H1 (cell line): ENCODE results near the gene CELF2. TPM values are rescaled to one million over a fixed set of nuclear protein-coding genes. Genes with fewer than 3 reads are reported as not detected.

Experiments
- CTCF ChIA-PET: fragments of 300-600 bp; sonication (Branson Sonifier 250); formaldehyde crosslinking; loops from one replicate; lab custom pipeline; 2021; ENCODE audit not compliant: partially characterized antibody; lab: Charles Lee
- POLR2A ChIA-PET: fragments of 300-600 bp; sonication (Branson Sonifier 250); formaldehyde crosslinking; loops from one replicate; lab custom pipeline; 2021; ENCODE audit warnings: inconsistent platforms; ENCODE audit not compliant: partially characterized antibody; lab: Charles Lee
- DNase-seq, 2 experiments: peaks; one replicate each; pipeline versions ENCODE4 v3.0.0 to v3.0.0-alpha.2; 2010 to 2022; ENCODE audit warnings: low spot score in 2 of 2, low read depth in 1 of 2, mixed read lengths in 1 of 2
- FAIRE-seq: peaks from 2 replicates; lab custom pipeline; 2011; peaks lifted over from hg19 to GRCh38; lab: Jason Lieb, UNC
- H2AFZ ChIP-seq: 2 replicates; pipeline ENCODE4 v1.8.1; 2012; ENCODE audit warnings: low read length, inconsistent platforms
- H2AK5ac ChIP-seq: 2 replicates; pipeline ENCODE4 v1.6.1; 2013; ENCODE audit warnings: low read depth, low read length
- H2BK120ac ChIP-seq: replicated peaks from 2 replicates; pipeline ENCODE3; 2013; ENCODE audit warnings: low read depth, low read length, inconsistent platforms
- H2BK12ac ChIP-seq: 2 replicates; pipeline ENCODE4 v1.6.1; 2013; ENCODE audit warnings: low read depth, low read length
- H2BK15ac ChIP-seq: 2 replicates; pipeline ENCODE4 v1.6.1; 2013; ENCODE audit warnings: low read length
- H2BK20ac ChIP-seq: 2 replicates; pipeline ENCODE4 v1.6.1; 2013; ENCODE audit warnings: low read length
- H2BK5ac ChIP-seq: 2 replicates; pipeline ENCODE4 v1.6.1; 2013; ENCODE audit warnings: low read depth, low read length
- H3K14ac ChIP-seq: 2 replicates; pipeline ENCODE4 v1.6.1; 2013; ENCODE audit warnings: inconsistent platforms; ENCODE audit not compliant: insufficient read length
- H3K18ac ChIP-seq: 2 replicates; pipeline ENCODE4 v1.6.1; 2013; ENCODE audit warnings: low read length; ENCODE audit errors: extremely low read depth
- H3K23ac ChIP-seq: 2 replicates; pipeline ENCODE4 v1.6.1; 2013; ENCODE audit warnings: inconsistent platforms; ENCODE audit not compliant: insufficient read length
- H3K23me2 ChIP-seq: 2 replicates; pipeline ENCODE4 v1.6.1; 2013; ENCODE audit warnings: low read depth, low read length
- H3K27ac ChIP-seq: 2 replicates; pipeline ENCODE4 v1.6.1; 2011; ENCODE audit warnings: low read depth, low read length, inconsistent platforms
- H3K27me3 ChIP-seq, 4 experiments: replicated peaks in 1 of 4; 1 replicate in 1 of 4; 2 replicates in 3 of 4; pipeline versions ENCODE4 v1.6.1 to v1.8.1; 2011 to 2013; ENCODE audit warnings: low read length in 3 of 4, mild to moderate bottlenecking in 3 of 4, inconsistent platforms in 2 of 4, mixed read lengths in 2 of 4, moderate library complexity in 1 of 4; ENCODE audit not compliant: control insufficient read depth in 3 of 4, insufficient read depth in 3 of 4; ENCODE audit errors: extremely low read depth in 1 of 4
- H3K36me3 ChIP-seq, 4 experiments: 2 replicates each; pipeline versions ENCODE4 v1.6.1 to v1.8.1; 2011 to 2013; ENCODE audit warnings: mild to moderate bottlenecking in 4 of 4, low read length in 3 of 4, moderate library complexity in 2 of 4, control low read depth in 1 of 4, inconsistent platforms in 1 of 4; ENCODE audit not compliant: insufficient read depth in 4 of 4, control insufficient read depth in 2 of 4
- H3K4ac ChIP-seq: replicated peaks from 2 replicates; pipeline ENCODE3; 2013; ENCODE audit warnings: low read length, low read depth, mixed read lengths, inconsistent platforms; ENCODE audit not compliant: insufficient read length
- H3K4me1 ChIP-seq, 4 experiments: replicated peaks in 1 of 4; 1 replicate in 1 of 4; 2 replicates in 3 of 4; pipeline versions ENCODE4 v1.6.1 to v1.8.1; 2011 to 2013; ENCODE audit warnings: low read length in 3 of 4, inconsistent platforms in 2 of 4, mixed read lengths in 1 of 4; ENCODE audit not compliant: insufficient read depth in 4 of 4, control insufficient read depth in 3 of 4
- H3K4me2 ChIP-seq, 2 experiments: 2 replicates each; pipeline versions ENCODE4 v1.6.1 to v1.8.1; 2011 to 2013; ENCODE audit warnings: low read depth in 2 of 2, low read length in 2 of 2, control low read depth in 1 of 2, inconsistent platforms in 1 of 2, mild to moderate bottlenecking in 1 of 2; ENCODE audit not compliant: insufficient read depth in 1 of 2
- H3K4me3 ChIP-seq, 4 experiments: fragments of 200-600, 300-600 bp in 1 of 4; sonication (generic), shearing (Covaris generic), sonication (Bioruptor Twin) in 1 of 4; 2 replicates each; pipeline versions ENCODE4 v1.5.1 to v1.8.1; 2011 to 2016; ENCODE audit warnings: low read length in 4 of 4, low read depth in 3 of 4, control low read depth in 2 of 4, inconsistent platforms in 2 of 4, mild to moderate bottlenecking in 2 of 4, mixed read lengths in 1 of 4, moderate library complexity in 1 of 4; ENCODE audit not compliant: insufficient read depth in 2 of 4; ENCODE audit errors: extremely low read depth in 1 of 4
- H3K56ac ChIP-seq: replicated peaks from 2 replicates; pipeline ENCODE3; 2013; ENCODE audit warnings: low read depth, mild to moderate bottlenecking, mixed read lengths, low read length, inconsistent platforms; ENCODE audit not compliant: insufficient read length
- H3K79me1 ChIP-seq: 2 replicates; pipeline ENCODE4 v1.6.1; 2013; ENCODE audit warnings: low read depth, low read length, control low read depth
- H3K79me2 ChIP-seq, 2 experiments: 2 replicates each; pipeline versions ENCODE4 v1.6.1 to v1.8.1; 2012 to 2013; ENCODE audit warnings: low read length in 2 of 2, mild to moderate bottlenecking in 2 of 2, inconsistent platforms in 1 of 2; ENCODE audit not compliant: insufficient read depth in 2 of 2, control insufficient read depth in 1 of 2
- H3K9ac ChIP-seq, 4 experiments: replicated peaks in 1 of 4; 1 replicate in 1 of 4; 2 replicates in 3 of 4; pipeline versions ENCODE4 v1.6.1 to v1.8.1; 2011 to 2013; ENCODE audit warnings: low read depth in 3 of 4, low read length in 3 of 4, control low read depth in 2 of 4, mild to moderate bottlenecking in 2 of 4, moderate library complexity in 2 of 4, inconsistent platforms in 1 of 4; ENCODE audit errors: extremely low read depth in 1 of 4
- H3K9me3 ChIP-seq, 2 experiments: 2 replicates each; pipeline versions ENCODE4 v1.6.1 to v1.8.1; 2012 to 2013; ENCODE audit warnings: mild to moderate bottlenecking in 2 of 2, moderate library complexity in 2 of 2, control low read depth in 1 of 2, inconsistent platforms in 1 of 2, low read depth in 1 of 2, low read length in 1 of 2, mixed read lengths in 1 of 2; ENCODE audit not compliant: insufficient read depth in 2 of 2
- H4K20me1 ChIP-seq, 2 experiments: replicated peaks in 1 of 2; 2 replicates each; pipeline versions ENCODE3 to v1.8.1; 2011 to 2013; ENCODE audit warnings: inconsistent platforms in 2 of 2, low read length in 2 of 2, mild to moderate bottlenecking in 1 of 2; ENCODE audit not compliant: insufficient read depth in 2 of 2, control insufficient read depth in 1 of 2
- H4K5ac ChIP-seq: 2 replicates; pipeline ENCODE4 v1.6.1; 2013; ENCODE audit warnings: low read length, low read depth, mixed read lengths, inconsistent platforms; ENCODE audit not compliant: insufficient read length
- H4K8ac ChIP-seq: 2 replicates; pipeline ENCODE4 v1.8.0; 2013; ENCODE audit warnings: mild to moderate bottlenecking, moderate library complexity, low read length, inconsistent platforms; ENCODE audit not compliant: insufficient read depth; ENCODE audit errors: extremely low read depth
- H4K91ac ChIP-seq: replicated peaks from 2 replicates; pipeline ENCODE3; 2013; ENCODE audit warnings: low read length, mixed read lengths, inconsistent platforms; ENCODE audit not compliant: insufficient read length
- CBX8 ChIP-seq: fragments of 300-800, 300-1000 bp; sonication (generic); IDR thresholded peaks from 2 replicates; pipeline ENCODE4 v1.7.1; 2016; ENCODE audit warnings: low read depth, low read length, borderline replicate concordance
- CEBPB ChIP-seq: IDR thresholded peaks from 2 replicates; pipeline ENCODE4 v1.6.1; 2012; ENCODE audit warnings: low read depth, low read length
- FOSL1 ChIP-seq: IDR thresholded peaks from 2 replicates; pipeline ENCODE4 v1.6.1; 2011; ENCODE audit warnings: mild to moderate bottlenecking, low read depth, low read length, moderate library complexity; ENCODE audit not compliant: insufficient read depth
- HDAC2 ChIP-seq, 2 experiments: fragments of 300-600 bp in 1 of 2; sonication (generic) in 1 of 2; IDR thresholded peaks; 2 replicates each; pipeline ENCODE4 v1.6.1; 2011 to 2012; ENCODE audit warnings: low read depth in 2 of 2, low read length in 2 of 2, mild to moderate bottlenecking in 2 of 2, moderate library complexity in 2 of 2, borderline replicate concordance in 1 of 2, inconsistent platforms in 1 of 2
- JUND ChIP-seq: IDR thresholded peaks from 2 replicates; pipeline ENCODE4 v1.6.1; 2011; ENCODE audit warnings: mild to moderate bottlenecking, improper control_type of control experiment, low read length
- POLR2A ChIP-seq, 2 experiments: IDR thresholded peaks; 1 replicate in 1 of 2; 2 replicates in 1 of 2; pipeline ENCODE4 v1.6.1; 2011; ENCODE audit warnings: low read depth in 2 of 2, low read length in 2 of 2, mild to moderate bottlenecking in 2 of 2; ENCODE audit errors: control extremely low read depth in 1 of 2
- TBP ChIP-seq: IDR thresholded peaks from 2 replicates; pipeline ENCODE4 v1.6.1; 2011; ENCODE audit warnings: low read depth, low read length, improper control_type of control experiment
- WGBS, 2 experiments: shearing (Covaris generic) in 1 of 2; methylation state at CpG; one replicate each; pipeline versions ENCODE4 v1.1.6 to v1.1.7; 2013 to 2015; ENCODE audit warnings: low lambda C conversion rate in 2 of 2, mixed read lengths in 2 of 2, inconsistent platforms in 1 of 2, low coverage in 1 of 2, missing lambda C conversion rate in 1 of 2; ENCODE audit not compliant: insufficient replicate concordance in 2 of 2, insufficient coverage in 1 of 2, insufficient read length in 1 of 2; ENCODE audit errors: extremely low coverage in 1 of 2, missing lambda C conversion rate in 1 of 2; 5-methylcytosine and 5-hydroxymethylcytosine counted together
- polyA plus RNA-seq, 7 experiments: library from polyadenylated mRNA; depleted of rRNA in 3 of 7; stranded (reverse) in 5 of 7; unstranded in 2 of 7; fragments of >200 nt in 5 of 7; fragments of 200-250 nt in 2 of 7; gene quantifications; 1 replicate in 5 of 7; 2 replicates in 1 of 7; 4 replicates in 1 of 7; pipeline versions ENCODE4 v1.2.1 to v1.2.3, GENCODE V29; 2011 to 2013; ENCODE audit warnings: missing spikeins in 2 of 7, mixed read lengths in 2 of 7
- total RNA-seq: library from RNA; stranded (reverse); fragmentation: NEBNext Ultra II Directional; extraction: Animal tissue kit (Norgen Biotek cat#: 25700); gene quantifications from 2 replicates; pipeline ENCODE4 v1.2.1, GENCODE V29; 2021
- TF ChIP-seq, protein P1 (sequence below): IDR thresholded peaks from 2 replicates; pipeline ENCODE4 v1.6.1; 2011; ENCODE audit warnings: low read depth, mild to moderate bottlenecking, low read length; ENCODE audit not compliant: insufficient read depth

The CELF2 gene
- total and polyA plus RNA-seq, 2 of the 8 experiments (the other 6 are each of a cell fraction or from before 2014, with no cell fraction given), result 18.3 to 22.7 TPM

- no peak overlapping the region for H2BK120ac ChIP-seq
- no peaks in the 10 kb centered on the region for H4K20me1 ChIP-seq
- H3K27ac ChIP-seq, result no peak overlapping the region
- H3K4me2 ChIP-seq, result no peak overlapping the region
- H2BK20ac ChIP-seq, result no peak overlapping the region
- DNase-seq (no peak), FAIRE-seq (no peak)
- H3K9me3 ChIP-seq, result peaks cover 0 to 7% of the 10 kb centered on the region in 2 experiments; a peak in 1 of 4 replicates
- ChIA-PET CTCF (interaction anchor here (1.3 to 2.0 kb wide), 3 partner anchors 14 to 140 kb away, joined by 3 to 12 read pairs (median 4); no protein-coding TSS in a partner anchor), POLR2A (no interaction called here)
- H4K5ac ChIP-seq, result no peak overlapping the region
- H2BK12ac ChIP-seq, result no peak overlapping the region
- H3K4me1 ChIP-seq, result no peaks in the 10 kb centered on the region
- TF ChIP-seq TBP (no peak), CBX8 (no peak), CEBPB (no peak), FOSL1 (no peak), POLR2A (IDR thresholded peaks at IDR 0.05; ENCODE audit: control extremely low read depth in 1 of 2, low read depth in 2 of 2, low read length in 2 of 2) (no peak), JUND (no peak), HDAC2 (IDR thresholded peaks at IDR 0.05; ENCODE audit: borderline replicate concordance in 1 of 2, low read depth in 2 of 2, low read length in 2 of 2) (no peak)
- TF ChIP-seq, protein P1, sequence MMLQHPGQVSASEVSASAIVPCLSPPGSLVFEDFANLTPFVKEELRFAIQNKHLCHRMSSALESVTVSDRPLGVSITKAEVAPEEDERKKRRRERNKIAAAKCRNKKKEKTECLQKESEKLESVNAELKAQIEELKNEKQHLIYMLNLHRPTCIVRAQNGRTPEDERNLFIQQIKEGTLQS, result no peak
- H3K4ac ChIP-seq, result no peak overlapping the region
- no peak overlapping the region for H3K23ac ChIP-seq
- H3K27me3 ChIP-seq, result no peaks in the 10 kb centered on the region
- H3K9ac ChIP-seq, result no peak overlapping the region
- H2BK5ac ChIP-seq, result no peak overlapping the region
- no peak overlapping the region for H2AK5ac ChIP-seq
- no peak overlapping the region for H2BK15ac ChIP-seq
- H3K18ac ChIP-seq, result no peak overlapping the region
- 89% methylated on average over 5 of the region's 5 CpGs; no CpG with 5 or more reads in 1 of the 2 experiments for WGBS, 2 experiments
- no peak overlapping the region for H3K56ac ChIP-seq
- H3K79me1 ChIP-seq, result no peaks in the 10 kb centered on the region
- no peaks in the 10 kb centered on the region for H3K36me3 ChIP-seq
- H2AFZ ChIP-seq, result no peak overlapping the region
- H4K91ac ChIP-seq, result no peak overlapping the region
- no peak overlapping the region for H3K4me3 ChIP-seq
- no peak overlapping the region for H4K8ac ChIP-seq
- no peak overlapping the region for H3K14ac ChIP-seq
- no peaks in the 10 kb centered on the region for H3K79me2 ChIP-seq
- no peaks in the 10 kb centered on the region for H3K23me2 ChIP-seq
Observed at GRCh38 chr10:11354823-11355222, 337.2 kb downstream of the CELF2 start.
